GM12878 (cell line): Measurements from ENCODE around the gene RBP3. TPM values are rescaled to one million over a fixed set of nuclear protein-coding genes. Genes with fewer than 3 reads are reported as not detected.

Experiments used
- ATAC-seq: fragments of 200-7000 bp; cut with Tn5 transposase; 3 replicates; pipeline ENCODE4 v1.9.1; 2020; ENCODE audit warnings: mild to moderate bottlenecking, moderate library complexity
- BruUV-seq: library from RNA; stranded (reverse); fragments of 400-500 nt; replicated peaks from 2 replicates; lab custom pipeline; 2021; lab: Mats Ljungman, UMichigan
- CTCF ChIA-PET: fragments of 300-600 bp; sonication (Branson Sonifier 250); formaldehyde crosslinking; extraction: SDS; loops from one replicate; lab custom pipeline; 2021; ENCODE audit warnings: inconsistent platforms; lab: Yijun Ruan, JAX
- POLR2A ChIA-PET: fragments of 350-600 bp; formaldehyde crosslinking; extraction: SDS; loops from one replicate; lab custom pipeline; 2021; ENCODE audit warnings: inconsistent platforms; lab: Charles Lee
- RAD21 ChIA-PET: fragments of 300-600 bp; sonication (Branson Sonifier 250); formaldehyde crosslinking; loops from one replicate; lab custom pipeline; 2023; ENCODE audit warnings: antibody characterized with exemption; ENCODE audit not compliant: unreplicated experiment; lab: Charles Lee
- SMC1A ChIA-PET: fragments of 300-600 bp; sonication (Branson Sonifier 250); formaldehyde crosslinking; loops from one replicate; lab custom pipeline; 2023; ENCODE audit not compliant: unreplicated experiment, uncharacterized antibody; lab: Charles Lee
- DNase-seq: peaks from one replicate; pipeline ENCODE4 v3.0.0-alpha.2; 2011; ENCODE audit warnings: low read depth, low spot score
- FAIRE-seq: peaks from 3 replicates; lab custom pipeline; 2011; peaks lifted over from hg19 to GRCh38; lab: Jason Lieb, UNC
- H2AFZ ChIP-seq: 2 replicates; pipeline ENCODE4 v1.6.0; 2011; ENCODE audit warnings: low read depth, low read length, control low read depth; ENCODE audit not compliant: control insufficient read depth
- H3K27ac ChIP-seq: 2 replicates; pipeline ENCODE4 v1.5.1; 2011; ENCODE audit warnings: control low read depth; ENCODE audit not compliant: control insufficient read depth, insufficient read depth
- H3K27me3 ChIP-seq, 2 experiments: replicated peaks in 1 of 2; 2 replicates each; pipeline versions ENCODE4 v1.6.0 to v1.6.1; 2011; ENCODE audit warnings: low read length in 1 of 2; ENCODE audit not compliant: control insufficient read depth in 2 of 2, insufficient read depth in 2 of 2
- H3K36me3 ChIP-seq, 2 experiments: 2 replicates each; pipeline ENCODE4 v1.5.1; 2011; ENCODE audit warnings: low read length in 1 of 2; ENCODE audit not compliant: control insufficient read depth in 2 of 2, insufficient read depth in 2 of 2
- H3K4me1 ChIP-seq: 2 replicates; pipeline ENCODE4 v1.6.1; 2011; ENCODE audit warnings: mild to moderate bottlenecking, low read length, moderate library complexity, mixed read lengths; ENCODE audit not compliant: control insufficient read depth, insufficient read depth
- H3K4me2 ChIP-seq: 2 replicates; pipeline ENCODE4 v1.6.0; 2011; ENCODE audit warnings: control low read depth; ENCODE audit not compliant: control insufficient read depth, insufficient read depth
- H3K4me3 ChIP-seq: fragments of 200-600 bp; sonication (generic); 2 replicates; pipeline ENCODE4 v1.5.1; 2016
- H3K79me2 ChIP-seq: 2 replicates; pipeline ENCODE4 v1.6.0; 2011; ENCODE audit warnings: low read length; ENCODE audit not compliant: control insufficient read depth, insufficient read depth
- H3K9ac ChIP-seq: 2 replicates; pipeline ENCODE4 v1.8.0; 2011; ENCODE audit warnings: low read length, control low read depth, mixed read lengths; ENCODE audit not compliant: control insufficient read depth, insufficient read depth
- H3K9me3 ChIP-seq: replicated peaks from 3 replicates; pipeline ENCODE4 v1.5.1; 2011; ENCODE audit warnings: mild to moderate bottlenecking, low read length; ENCODE audit not compliant: control insufficient read depth, insufficient read depth
- H4K20me1 ChIP-seq: 2 replicates; pipeline ENCODE4 v1.6.0; 2011; ENCODE audit not compliant: control insufficient read depth, insufficient read depth
- WGBS: methylation state at CpG from one replicate; pipeline ENCODE4 v1.1.6; 2016; ENCODE audit warnings: low lambda C conversion rate; ENCODE audit not compliant: insufficient replicate concordance, insufficient coverage; ENCODE audit errors: missing lambda C conversion rate; 5-methylcytosine and 5-hydroxymethylcytosine counted together
- in situ Hi-C: fragments of 300-500 bp; cut with MboI; formaldehyde crosslinking; loops from 9 replicates; pipeline ENCODE4 v1.14.3; 2018; ENCODE audit warnings: mixed read lengths
- intact Hi-C: fragments of 100-400 bp; cut with micrococcal nuclease; formaldehyde crosslinking; loops from one replicate; pipeline ENCODE4 v1.14.2; 2022; ENCODE audit not compliant: unreplicated experiment
- polyA plus RNA-seq, 11 experiments: library from polyadenylated mRNA; depleted of rRNA in 4 of 11; unstranded in 6 of 11; stranded (reverse) in 5 of 11; fragments of >200 nt; fragmentation: Nextera tagmentation in 4 of 11; fragmentation: Illumina TruSeq in 1 of 11; extraction: Ambion mirVana in 4 of 11; extraction: Trizol in 1 of 11; gene quantifications; 1 replicate in 1 of 11; 2 replicates in 10 of 11; pipeline versions ENCODE4 v1.2.1 to v1.2.3, GENCODE V29; 2011 to 2016; ENCODE audit warnings: inconsistent platforms in 2 of 11, missing spikeins in 2 of 11, low read depth in 1 of 11
- total RNA-seq, 4 experiments: library from RNA; depleted of rRNA in 3 of 4; stranded (reverse); fragments of >200 nt in 3 of 4; fragmentation: Illumina TruSeq in 1 of 4; extraction: Trizol in 1 of 4; gene quantifications; 2 replicates each; pipeline versions ENCODE4 v1.2.1 to v1.2.3, GENCODE V29; 2013 to 2021
- TF ChIP-seq, protein P1 (sequence below): IDR thresholded peaks from 2 replicates; pipeline ENCODE4 v1.6.1; 2012; ENCODE audit warnings: low read depth, low read length, improper control_type of control experiment
- TF ChIP-seq, protein P2 (sequence below): IDR thresholded peaks from 2 replicates; pipeline ENCODE4 v1.6.1; 2011; ENCODE audit warnings: borderline replicate concordance, low read depth, mild to moderate bottlenecking, moderate library complexity, low read length; ENCODE audit not compliant: insufficient read depth, poor library complexity, severe bottlenecking

The RBP3 gene
- total and polyA plus RNA-seq, 10 of the 15 experiments (the other 5 are each of a cell fraction or from before 2014, with no cell fraction given), result not detected

DNA sequence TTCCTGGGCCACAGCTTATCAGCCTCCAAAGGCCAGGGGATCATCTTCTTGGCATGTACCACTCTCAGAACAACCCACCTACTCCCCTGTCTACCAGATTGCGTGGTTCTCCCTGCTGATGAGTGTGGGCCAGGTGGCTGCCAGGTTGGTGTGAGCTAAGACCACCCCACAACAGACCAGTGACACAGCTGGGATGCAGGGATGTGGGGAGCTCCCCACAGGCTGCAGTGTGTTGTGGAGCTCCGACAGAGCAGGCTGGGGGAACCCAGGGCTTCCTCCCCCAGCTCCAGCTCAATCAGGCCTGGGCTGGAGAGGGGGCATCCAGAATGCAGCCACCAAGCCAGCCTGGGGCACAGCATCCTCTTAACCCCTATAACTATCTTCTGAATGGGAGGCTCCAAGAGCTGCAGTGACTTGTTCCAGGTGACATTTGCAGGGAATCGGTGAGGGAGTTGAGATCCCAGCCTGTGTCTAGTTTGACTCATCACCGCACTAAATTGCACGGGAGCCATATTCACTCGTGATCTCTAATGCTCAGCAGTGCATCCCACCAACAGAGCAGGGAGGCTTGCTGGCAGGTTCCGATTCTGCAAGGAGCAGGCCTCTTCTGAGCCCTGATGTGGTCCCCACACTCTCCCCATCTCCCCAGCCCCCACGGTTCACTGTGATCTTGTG is 26.5 kb upstream of the RBP3 start:
- intact Hi-C loops, result no loop called here

More for the DNA sequence above, 26.5 kb upstream of the RBP3 start:
- ChIA-PET CTCF (no interaction called here), SMC1A (no interaction called here), POLR2A (no interaction called here), RAD21 (interaction anchor here (2.5 kb wide), 1 partner anchor 10 kb away, joined by 10 read pairs; no protein-coding TSS in a partner anchor)
- TF ChIP-seq, protein P1, sequence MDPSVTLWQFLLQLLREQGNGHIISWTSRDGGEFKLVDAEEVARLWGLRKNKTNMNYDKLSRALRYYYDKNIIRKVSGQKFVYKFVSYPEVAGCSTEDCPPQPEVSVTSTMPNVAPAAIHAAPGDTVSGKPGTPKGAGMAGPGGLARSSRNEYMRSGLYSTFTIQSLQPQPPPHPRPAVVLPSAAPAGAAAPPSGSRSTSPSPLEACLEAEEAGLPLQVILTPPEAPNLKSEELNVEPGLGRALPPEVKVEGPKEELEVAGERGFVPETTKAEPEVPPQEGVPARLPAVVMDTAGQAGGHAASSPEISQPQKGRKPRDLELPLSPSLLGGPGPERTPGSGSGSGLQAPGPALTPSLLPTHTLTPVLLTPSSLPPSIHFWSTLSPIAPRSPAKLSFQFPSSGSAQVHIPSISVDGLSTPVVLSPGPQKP, result no peak
- TF ChIP-seq, protein P2, sequence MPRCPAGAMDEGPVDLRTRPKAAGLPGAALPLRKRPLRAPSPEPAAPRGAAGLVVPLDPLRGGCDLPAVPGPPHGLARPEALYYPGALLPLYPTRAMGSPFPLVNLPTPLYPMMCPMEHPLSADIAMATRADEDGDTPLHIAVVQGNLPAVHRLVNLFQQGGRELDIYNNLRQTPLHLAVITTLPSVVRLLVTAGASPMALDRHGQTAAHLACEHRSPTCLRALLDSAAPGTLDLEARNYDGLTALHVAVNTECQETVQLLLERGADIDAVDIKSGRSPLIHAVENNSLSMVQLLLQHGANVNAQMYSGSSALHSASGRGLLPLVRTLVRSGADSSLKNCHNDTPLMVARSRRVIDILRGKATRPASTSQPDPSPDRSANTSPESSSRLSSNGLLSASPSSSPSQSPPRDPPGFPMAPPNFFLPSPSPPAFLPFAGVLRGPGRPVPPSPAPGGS, result peak; percentile 38
- Histone ChIP-seq H4K20me1 (no peaks in the 10 kb centered on the region), H3K79me2 (no peaks in the 10 kb centered on the region), H3K4me1 (no peaks in the 10 kb centered on the region), H2AFZ (no peak overlapping the region), H3K27ac (no peak overlapping the region), H3K27me3 (no peaks in the 10 kb centered on the region; a peak in 1 of 4 replicates), H3K4me3 (no peak overlapping the region), H3K9me3 (no peaks in the 10 kb centered on the region), H3K36me3 (no peaks in the 10 kb centered on the region), H3K4me2 (no peak overlapping the region), H3K9ac (no peak overlapping the region)
- no peak for DNase-seq
- WGBS, result 25% methylated on average over 8 of the region's 8 CpGs
- FAIRE-seq, result no peak
- BruUV-seq, result no TSS peak
- ATAC-seq, result no peak
- in situ Hi-C loops, result no loop called here
